ENCODE results near the gene FXYD6.

Gene FXYD6

GRCh38 chr11:117916956-117917355 is 40.5 kb upstream of the FXYD6 start:
- no peak for TF ChIP-seq CTCF (IDR thresholded peaks at IDR 0.05; ENCODE audit: extremely low read depth, insufficient read depth, missing control alignments)
- no peak for DNase-seq (ENCODE audit: low spot score)
- in situ Hi-C loops (cut with MboI; ENCODE audit: low pct_unique_long_range_greater_than_20kb, low sequenced_read_pairs, unreplicated experiment), result no loop called here

- no peak for TF ChIP-seq CTCF (IDR thresholded peaks at IDR 0.05; ENCODE audit: extremely low read depth, insufficient read depth, missing control alignments)
- in situ Hi-C loops (cut with MboI; ENCODE audit: low pct_unique_long_range_greater_than_20kb, low sequenced_read_pairs, unreplicated experiment), result no loop called here
- no peak for DNase-seq (ENCODE audit: low spot score)
Observed at GRCh38 chr11:117915672-117916235, 39.3 kb upstream of the FXYD6 start.

- DNase-seq (ENCODE audit: low spot score), result no peak
- no peak for TF ChIP-seq CTCF (IDR thresholded peaks at IDR 0.05; ENCODE audit: extremely low read depth, insufficient read depth, missing control alignments)
- in situ Hi-C loops (cut with MboI; ENCODE audit: low pct_unique_long_range_greater_than_20kb, low sequenced_read_pairs, unreplicated experiment), result no loop called here
Observed at GRCh38 chr11:117914991-117915618, 38.6 kb upstream of the FXYD6 start.

GRCh38 chr11:117914398-117914761 is 37.9 kb upstream of the FXYD6 start:
- in situ Hi-C loops (cut with MboI; ENCODE audit: low pct_unique_long_range_greater_than_20kb, low sequenced_read_pairs, unreplicated experiment), result no loop called here
- no peak for TF ChIP-seq CTCF (IDR thresholded peaks at IDR 0.05; ENCODE audit: extremely low read depth, insufficient read depth, missing control alignments)
- no peak for DNase-seq (ENCODE audit: low spot score)

GRCh38 chr11:117913736-117914397 is 37.4 kb upstream of the FXYD6 start:
- no peak for DNase-seq (ENCODE audit: low spot score)
- in situ Hi-C loops (cut with MboI; ENCODE audit: low pct_unique_long_range_greater_than_20kb, low sequenced_read_pairs, unreplicated experiment), result no loop called here
- TF ChIP-seq CTCF (IDR thresholded peaks at IDR 0.05; ENCODE audit: extremely low read depth, insufficient read depth, missing control alignments), result no peak

- no peak for DNase-seq (ENCODE audit: low spot score)
- in situ Hi-C loops (cut with MboI; ENCODE audit: low pct_unique_long_range_greater_than_20kb, low sequenced_read_pairs, unreplicated experiment), result no loop called here
- TF ChIP-seq CTCF (IDR thresholded peaks at IDR 0.05; ENCODE audit: extremely low read depth, insufficient read depth, missing control alignments), result no peak
Observed at GRCh38 chr11:117912497-117912896, 36.0 kb upstream of the FXYD6 start.

Measured in GM13977 (cell line).